ENCODE data around the gene HAS3. TPM values are rescaled to one million over a fixed set of nuclear protein-coding genes. Genes with fewer than 3 reads are reported as not detected.

HAS3 gene
- total and polyA plus RNA-seq, 8 donors, result 1.1 to 10.3 (median 5.8) TPM; not detected in 1

- Histone ChIP-seq H3K27me3 (no peaks in the 10 kb centered on the region), H3K27ac (no peak overlapping the region), H3K4me3 (no peak overlapping the region), H3K9me3 (no peaks in the 10 kb centered on the region), H3K4me1 (peaks cover 0 to 4% (median 0%) of the 10 kb centered on the region in 4 donors), H3K36me3 (peaks cover 0 to 5% (median 0%) of the 10 kb centered on the region in 4 donors)
- no peak for DNase-seq
- TF ChIP-seq POLR2AphosphoS5 (IDR thresholded peaks at IDR 0.05), result no peak
- no peak for TF ChIP-seq POLR2A (IDR thresholded peaks at IDR 0.05)
- TF ChIP-seq, protein P1, sequence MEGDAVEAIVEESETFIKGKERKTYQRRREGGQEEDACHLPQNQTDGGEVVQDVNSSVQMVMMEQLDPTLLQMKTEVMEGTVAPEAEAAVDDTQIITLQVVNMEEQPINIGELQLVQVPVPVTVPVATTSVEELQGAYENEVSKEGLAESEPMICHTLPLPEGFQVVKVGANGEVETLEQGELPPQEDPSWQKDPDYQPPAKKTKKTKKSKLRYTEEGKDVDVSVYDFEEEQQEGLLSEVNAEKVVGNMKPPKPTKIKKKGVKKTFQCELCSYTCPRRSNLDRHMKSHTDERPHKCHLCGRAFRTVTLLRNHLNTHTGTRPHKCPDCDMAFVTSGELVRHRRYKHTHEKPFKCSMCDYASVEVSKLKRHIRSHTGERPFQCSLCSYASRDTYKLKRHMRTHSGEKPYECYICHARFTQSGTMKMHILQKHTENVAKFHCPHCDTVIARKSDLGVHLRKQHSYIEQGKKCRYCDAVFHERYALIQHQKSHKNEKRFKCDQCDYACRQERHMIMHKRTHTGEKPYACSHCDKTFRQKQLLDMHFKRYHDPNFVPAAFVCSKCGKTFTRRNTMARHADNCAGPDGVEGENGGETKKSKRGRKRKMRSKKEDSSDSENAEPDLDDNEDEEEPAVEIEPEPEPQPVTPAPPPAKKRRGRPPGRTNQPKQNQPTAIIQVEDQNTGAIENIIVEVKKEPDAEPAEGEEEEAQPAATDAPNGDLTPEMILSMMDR (IDR thresholded peaks at IDR 0.05), result no peak
- no peak for TF ChIP-seq EP300 (IDR thresholded peaks at IDR 0.05)
- intact Hi-C loops (cut with DNase I; ENCODE audit: low total_unique reads), result no loop called here
- 75 to 77% (median 76%) methylated on average over 3 of the region's 3 CpGs for WGBS, 5 donors
Measured at GRCh38 chr16:69071036-69071435, 34.4 kb upstream of the HAS3 start.

DNA sequence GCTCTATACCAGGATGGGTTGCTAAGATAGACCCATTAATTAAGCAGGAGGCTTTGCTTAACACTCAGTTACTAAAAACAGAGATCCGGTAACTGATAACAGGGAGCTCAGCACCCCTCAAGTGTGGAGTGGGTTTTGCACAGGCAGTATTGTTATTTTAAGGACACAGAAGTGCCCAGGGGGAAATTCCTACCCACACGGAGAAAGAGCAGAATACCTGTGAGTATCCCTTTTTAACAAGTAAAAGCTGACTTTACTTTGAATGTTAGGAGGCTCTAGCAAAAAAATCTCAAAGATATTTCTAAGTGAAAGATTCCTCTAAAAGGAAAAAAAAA lies 32.8 kb upstream of the HAS3 start:
- WGBS, 5 donors, result 60 to 89% (median 86%) methylated on average over 2 of the region's 2 CpGs
- no peak for DNase-seq
- H3K4me3 ChIP-seq, result no peak overlapping the region
- peak overlapping the region in 1 of 5 donors; percentile 8 for H3K27ac ChIP-seq
- no peaks in the 10 kb centered on the region for H3K27me3 ChIP-seq
- H3K4me1 ChIP-seq, result peaks cover 0 to 4% (median 0%) of the 10 kb centered on the region in 4 donors
- H3K9me3 ChIP-seq, result no peaks in the 10 kb centered on the region
- peaks cover 0 to 5% (median 0%) of the 10 kb centered on the region in 4 donors for H3K36me3 ChIP-seq
- TF ChIP-seq, protein P1 (IDR thresholded peaks at IDR 0.05), result no peak
- TF ChIP-seq POLR2A (IDR thresholded peaks at IDR 0.05) (no peak), POLR2AphosphoS5 (IDR thresholded peaks at IDR 0.05) (no peak), EP300 (IDR thresholded peaks at IDR 0.05) (no peak)
- intact Hi-C loops (cut with DNase I; ENCODE audit: low total_unique reads), result no loop called here

DNA sequence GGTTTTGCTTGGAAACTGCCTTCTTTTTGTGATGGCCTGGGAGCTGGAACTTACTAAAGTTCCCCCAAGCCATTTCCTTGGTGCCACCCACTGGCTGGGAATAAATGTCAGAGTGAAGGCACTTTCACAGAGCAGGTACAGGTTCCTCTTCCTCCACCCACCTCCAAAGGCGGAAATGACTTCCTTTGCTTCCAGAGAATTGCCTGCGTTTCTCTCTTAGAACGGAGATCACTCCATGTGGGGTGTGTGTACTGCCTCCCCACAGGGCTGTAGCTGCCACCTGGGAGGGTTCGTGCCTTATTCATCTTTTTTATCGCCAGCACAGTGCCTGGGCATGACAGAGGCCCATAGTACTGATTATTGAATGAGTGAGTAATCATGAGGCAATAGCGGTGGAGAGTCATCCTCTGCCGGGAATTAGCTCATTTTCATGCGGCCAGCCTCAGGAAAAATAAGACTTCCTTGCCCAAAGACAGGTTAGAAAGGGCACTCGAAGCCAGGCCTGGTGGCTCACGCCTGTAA lies 32.2 kb upstream of the HAS3 start:
- Histone ChIP-seq H3K36me3 (peaks cover 0 to 5% (median 0%) of the 10 kb centered on the region in 4 donors), H3K4me1 (peaks cover 0 to 4% (median 0%) of the 10 kb centered on the region in 4 donors), H3K27ac (peak overlapping the region in 1 of 5 donors; percentile 8), H3K27me3 (no peaks in the 10 kb centered on the region), H3K9me3 (no peaks in the 10 kb centered on the region), H3K4me3 (no peak overlapping the region)
- TF ChIP-seq, protein P1 (IDR thresholded peaks at IDR 0.05), result no peak
- TF ChIP-seq POLR2A (IDR thresholded peaks at IDR 0.05), result no peak
- TF ChIP-seq POLR2AphosphoS5 (IDR thresholded peaks at IDR 0.05), result no peak
- TF ChIP-seq EP300 (IDR thresholded peaks at IDR 0.05), result no peak
- no peak for DNase-seq
- intact Hi-C loops (cut with DNase I; ENCODE audit: low total_unique reads), result no loop called here
- WGBS, 5 donors, result 75 to 93% (median 89%) methylated on average over 10 of the region's 10 CpGs

- H3K27ac ChIP-seq, result no peak overlapping the region
- H3K36me3 ChIP-seq, result no peaks in the 10 kb centered on the region
- H3K4me3 ChIP-seq, result no peak overlapping the region
- 76 to 87% (median 81%) methylated on average over 4 of the region's 4 CpGs for WGBS, 5 donors
- H3K27me3 ChIP-seq, result no peaks in the 10 kb centered on the region
- intact Hi-C loops (cut with DNase I; ENCODE audit: low total_unique reads), result no loop called here
- no peak for DNase-seq
- peaks cover 0 to 2% (median 0%) of the 10 kb centered on the region in 4 donors for H3K4me1 ChIP-seq
- H3K9me3 ChIP-seq, result no peaks in the 10 kb centered on the region
- no peak for TF ChIP-seq POLR2A (IDR thresholded peaks at IDR 0.05)
- TF ChIP-seq, protein P1 (IDR thresholded peaks at IDR 0.05), result no peak
- no peak for TF ChIP-seq EP300 (IDR thresholded peaks at IDR 0.05)
Measured at GRCh38 chr16:69077251-69077650, 28.2 kb upstream of the HAS3 start.

All from stomach (tissue), 9 donors.